K562 treated with DMSO at 1 percent for 4 hours (cell line): Measurements from ENCODE around the gene FTL. TPM values are rescaled to one million over a fixed set of nuclear protein-coding genes. Genes with fewer than 3 reads are reported as not detected.

Source experiments
- total RNA-seq: library from RNA; unstranded; fragments of 300-600 nt; gene quantifications from 2 replicates; pipeline ENCODE4 v1.2.3, GENCODE V29; 2022; ENCODE audit not compliant: insufficient read depth

The FTL gene
- total RNA-seq: 5,415 and 5,880 TPM in 2 replicates

DNA sequence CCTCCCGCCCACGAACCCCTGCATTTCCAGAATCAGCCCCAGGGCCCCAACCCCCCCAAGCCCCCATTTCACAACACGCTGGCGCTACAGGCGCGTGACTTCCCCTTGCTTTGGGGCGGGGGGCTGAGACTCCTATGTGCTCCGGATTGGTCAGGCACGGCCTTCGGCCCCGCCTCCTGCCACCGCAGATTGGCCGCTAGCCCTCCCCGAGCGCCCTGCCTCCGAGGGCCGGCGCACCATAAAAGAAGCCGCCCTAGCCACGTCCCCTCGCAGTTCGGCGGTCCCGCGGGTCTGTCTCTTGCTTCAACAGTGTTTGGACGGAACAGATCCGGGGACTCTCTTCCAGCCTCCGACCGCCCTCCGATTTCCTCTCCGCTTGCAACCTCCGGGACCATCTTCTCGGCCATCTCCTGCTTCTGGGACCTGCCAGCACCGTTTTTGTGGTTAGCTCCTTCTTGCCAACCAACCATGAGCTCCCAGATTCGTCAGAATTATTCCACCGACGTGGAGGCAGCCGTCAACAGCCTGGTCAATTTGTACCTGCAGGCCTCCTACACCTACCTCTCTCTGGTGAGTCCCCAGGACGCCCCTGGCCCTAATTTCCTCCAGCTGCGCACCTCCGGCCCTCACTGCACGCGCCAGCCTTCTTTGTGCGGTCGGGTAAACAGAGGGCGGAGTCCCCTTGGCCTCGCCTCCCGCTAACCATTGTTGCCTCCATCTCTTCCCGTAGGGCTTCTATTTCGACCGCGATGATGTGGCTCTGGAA, at the start of gene FTL:
FTL (plus strand) TSS at position 270 of the 766 bp plus-strand sequence; CDS start at position 469, 199 bp downstream.

GRCh38 chr19:48933382-48933932, 31.7 kb upstream of the FTL start, which contains the start of gene DHDH:
DHDH (plus strand) TSS chr19:48933699; CDS start chr19:48933722, 23 bp downstream.

DNA sequence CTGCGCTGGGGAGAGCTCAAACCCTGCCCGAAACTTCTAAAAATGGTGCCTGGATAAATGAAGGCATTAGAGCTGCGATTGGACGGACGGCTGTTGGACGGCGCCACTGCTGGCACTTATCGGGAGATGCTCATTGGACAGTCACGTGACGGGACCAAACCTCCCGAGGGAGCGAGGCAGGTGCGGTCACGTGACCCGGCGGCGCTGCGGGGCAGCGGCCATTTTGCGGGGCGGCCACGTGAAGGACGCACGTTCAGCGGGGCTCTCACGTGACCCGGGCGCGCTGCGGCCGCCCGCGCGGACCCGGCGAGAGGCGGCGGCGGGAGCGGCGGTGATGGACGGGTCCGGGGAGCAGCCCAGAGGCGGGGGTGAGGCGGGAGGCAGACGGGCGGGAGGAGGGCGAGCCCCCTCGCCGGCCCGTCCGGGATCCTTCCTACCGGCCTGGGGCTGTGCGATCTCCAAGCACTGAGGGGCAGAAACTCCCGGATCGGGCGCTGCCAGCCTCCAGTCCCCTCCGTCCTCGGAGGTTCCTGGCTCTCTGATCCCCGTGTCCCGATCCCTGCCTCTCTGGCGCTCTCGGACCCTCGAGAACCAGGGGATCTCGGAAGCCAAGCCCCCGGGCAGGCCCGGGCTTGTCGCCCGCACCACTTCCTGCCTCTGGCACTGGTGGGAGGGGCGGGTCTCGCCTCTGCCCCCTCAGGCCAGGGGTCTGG, 10.4 kb upstream of the FTL start, which contains the start of gene BAX:
BAX (plus strand) TSS at position 281 of the 713 bp plus-strand sequence; CDS start at position 335, 54 bp downstream.

DNA sequence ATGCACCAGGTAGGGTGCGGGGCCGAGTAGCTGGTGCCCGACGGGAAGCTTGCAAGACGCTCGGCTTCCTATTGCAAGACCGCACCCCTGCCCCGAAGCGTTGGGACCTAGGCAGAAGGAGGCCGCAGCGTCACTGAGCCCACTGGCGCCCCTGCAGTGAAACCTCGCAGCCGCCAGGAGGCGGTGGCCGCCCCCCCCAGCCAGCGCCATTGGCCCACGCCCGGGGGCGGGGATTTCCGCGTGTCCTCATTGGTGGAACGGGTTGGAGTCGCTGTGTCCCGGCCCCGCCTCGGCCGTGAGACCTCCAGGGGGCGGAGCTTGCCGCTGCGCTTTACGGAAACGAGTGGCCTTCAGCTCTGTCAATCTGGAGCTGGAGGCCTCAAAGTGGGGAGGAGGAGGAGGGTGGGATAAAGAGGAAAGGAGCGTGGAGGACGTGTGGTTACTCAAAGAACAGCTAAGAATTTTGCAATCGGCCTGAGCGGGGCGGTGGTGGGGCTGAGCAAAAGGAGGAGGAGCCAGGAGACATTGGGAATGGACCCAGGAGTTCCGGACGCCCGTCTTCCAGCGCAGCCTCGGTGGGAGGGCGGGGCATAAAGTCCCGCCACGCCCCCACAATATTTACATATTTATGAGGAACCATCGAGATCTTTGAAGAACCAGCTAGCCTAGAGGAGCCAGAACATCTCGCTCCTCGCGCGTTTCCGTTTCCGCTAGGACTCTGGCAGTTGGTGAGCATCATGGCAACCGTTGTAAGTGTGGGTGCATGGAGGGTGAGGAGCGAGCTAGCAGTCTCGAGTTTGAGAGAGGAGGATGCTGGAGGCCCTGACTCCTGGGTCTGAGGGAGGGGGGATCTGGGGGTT, 28.3 kb downstream of the FTL start, which contains the start of the genes GYS1 and RUVBL2:
GYS1 (minus strand) TSS at position 135 of the 860 bp plus-strand sequence. CDS start 197 bp downstream, outside the sequence.
RUVBL2 (plus strand) TSS at position 713 of the 860 bp plus-strand sequence; CDS start at position 738, 25 bp downstream.

Other genes with a start within 250 kb of the FTL start
- gene MAMSTR, start 245.6 kb upstream of the FTL start, total RNA-seq: 0.73 TPM in 1 of 2 replicates, not detected in the other
- 6.5 and 7.8 TPM in 2 replicates for gene RASIP1, start 224.7 kb upstream of the FTL start, total RNA-seq
- 0.50 TPM in 1 of 2 replicates, not detected in the other for gene IZUMO1, start 218.4 kb upstream of the FTL start, total RNA-seq
- 4.8 and 13.9 TPM in 2 replicates for gene FUT1, start 212.7 kb upstream of the FTL start, total RNA-seq
- gene FGF21, start 209.8 kb upstream of the FTL start, total RNA-seq: not detected in 2 replicates
- gene BCAT2, start 154.3 kb upstream of the FTL start, total RNA-seq: 68.9 and 69.1 TPM in 2 replicates
- gene HSD17B14, start 128.8 kb upstream of the FTL start, total RNA-seq: not detected in 2 replicates
- 17.1 and 25.9 TPM in 2 replicates for gene PLEKHA4, start 96.7 kb upstream of the FTL start, total RNA-seq
- gene PPP1R15A, start 92.9 kb upstream of the FTL start, total RNA-seq: 85.0 and 106 TPM in 2 replicates
- gene TULP2, start 66.6 kb upstream of the FTL start, total RNA-seq: not detected in 2 replicates
- 279 and 316 TPM in 2 replicates for gene NUCB1, start 65.0 kb upstream of the FTL start, total RNA-seq
- 2.6 and 6.7 TPM in 2 replicates for gene DHDH, start 31.6 kb upstream of the FTL start, total RNA-seq
- 90.6 and 152 TPM in 2 replicates for gene BAX, start 10.4 kb upstream of the FTL start, total RNA-seq
- 18.0 and 22.2 TPM in 2 replicates for gene GYS1, start 28.0 kb downstream of the FTL start, total RNA-seq
- 219 and 288 TPM in 2 replicates for gene RUVBL2, start 28.6 kb downstream of the FTL start, total RNA-seq
- gene LHB, start 51.8 kb downstream of the FTL start, total RNA-seq: not detected in 2 replicates
- not detected in 2 replicates for gene CGB3, start 59.0 kb downstream of the FTL start, total RNA-seq
- not detected in 2 replicates for gene CGB2, start 66.6 kb downstream of the FTL start, total RNA-seq
- not detected in 2 replicates for gene CGB1, start 71.6 kb downstream of the FTL start, total RNA-seq
- gene CGB5, start 78.5 kb downstream of the FTL start, total RNA-seq: not detected in 2 replicates
- not detected in 2 replicates for gene CGB8, start 83.8 kb downstream of the FTL start, total RNA-seq
- gene CGB7, start 92.4 kb downstream of the FTL start, total RNA-seq: not detected in 2 replicates
- not detected in 2 replicates for gene NTF4, start 99.5 kb downstream of the FTL start, total RNA-seq
- gene KCNA7, start 107.4 kb downstream of the FTL start, total RNA-seq: not detected in 2 replicates
- 143 and 183 TPM in 2 replicates for gene SNRNP70, start 120.1 kb downstream of the FTL start, total RNA-seq
- 8.9 and 15.5 TPM in 2 replicates for gene LIN7B, start 149.1 kb downstream of the FTL start, total RNA-seq
- not detected in 2 replicates for gene C19orf73, start 153.8 kb downstream of the FTL start, total RNA-seq
- 17.3 and 23.0 TPM in 2 replicates for gene PPFIA3, start 154.2 kb downstream of the FTL start, total RNA-seq
- gene HRC, start 190.1 kb downstream of the FTL start, total RNA-seq: 5.1 and 5.8 TPM in 2 replicates
- 12.7 and 14.0 TPM in 2 replicates for gene TRPM4, start 192.5 kb downstream of the FTL start, total RNA-seq